Breast epithelium (tissue), 3 donors: Measurements from ENCODE around the gene DRAXIN.

Experiments
- CTCF ChIP-seq, 3 donors: fragments of 450-650 bp; IDR thresholded peaks; one replicate each; pipeline ENCODE4 v1.5.1; 2016 to 2017; ENCODE audit warnings: antibody characterized with exemption in 3 of 3, mild to moderate bottlenecking in 3 of 3, moderate library complexity in 3 of 3
- POLR2A ChIP-seq: fragments of 450-650 bp; IDR thresholded peaks from one replicate; pipeline ENCODE4 v1.6.1; 2016; ENCODE audit warnings: antibody characterized with exemption, mild to moderate bottlenecking, moderate library complexity

GRCh38 chr1:11701551-11701961 lies 10.0 kb downstream of the DRAXIN start:
- TF ChIP-seq POLR2A (no peak), CTCF (IDR thresholded peaks at IDR 0.05) (no peak)
